Type B pancreatic cell (in vitro differentiated cells): ENCODE data around the gene MLLT3. TPM values are rescaled to one million over a fixed set of nuclear protein-coding genes. Genes with fewer than 3 reads are reported as not detected.

Experiments used
- DNase-seq: peaks from one replicate; pipeline ENCODE4 v3.0.0; 2021; ENCODE audit warnings: mixed read lengths; ENCODE audit not compliant: unreplicated experiment; ENCODE audit errors: extremely low spot score
- H3K27ac Mint-ChIP-seq: 2 replicates; pipeline ENCODE4 v1.8.0; 2021; ENCODE audit warnings: mild to moderate bottlenecking, mixed read lengths
- H3K27me3 Mint-ChIP-seq: 2 replicates; pipeline ENCODE4 v1.8.0; 2021; ENCODE audit warnings: mixed read lengths
- H3K36me3 Mint-ChIP-seq: 2 replicates; pipeline ENCODE4 v1.8.0; 2021; ENCODE audit warnings: mixed read lengths
- H3K4me1 Mint-ChIP-seq: one replicate; pipeline ENCODE4 v1.8.0; 2021; ENCODE audit warnings: mixed read lengths; ENCODE audit not compliant: unreplicated experiment
- H3K4me3 Mint-ChIP-seq: 2 replicates; pipeline ENCODE4 v1.8.0; 2021; ENCODE audit warnings: mild to moderate bottlenecking, mixed read lengths
- H3K9me3 Mint-ChIP-seq: 2 replicates; pipeline ENCODE4 v1.8.0; 2021; ENCODE audit warnings: mixed read lengths
- CTCF ChIP-seq: fragments of 200-600 bp; sonication (generic); conservative IDR thresholded peaks from 2 replicates; pipeline ENCODE4 v1.5.0; 2021; ENCODE audit warnings: antibody characterized with exemption, mild to moderate bottlenecking
- total RNA-seq: library from RNA; stranded (reverse); gene quantifications from 2 replicates; pipeline ENCODE4 v1.2.1, GENCODE V29; 2021; ENCODE audit warnings: low replicate concordance

MLLT3 gene
- total RNA-seq, 1 donor from 2014 or later: 44.2 TPM

- Mint-ChIP-seq H3K36me3 (peaks cover 4% of the 10 kb centered on the region), H3K4me1 (peaks cover 10% of the 10 kb centered on the region), H3K4me3 (no peak overlapping the region), H3K27me3 (no peaks in the 10 kb centered on the region), H3K27ac (no peak overlapping the region), H3K9me3 (no peaks in the 10 kb centered on the region)
- no peak for TF ChIP-seq CTCF
- no peak for DNase-seq
Measured at GRCh38 chr9:20496328-20496727, 126.0 kb downstream of the MLLT3 start.

GRCh38 chr9:20495098-20495497 is 127.2 kb downstream of the MLLT3 start:
- no peak for DNase-seq
- peaks cover 10% of the 10 kb centered on the region for H3K4me1 Mint-ChIP-seq
- no peaks in the 10 kb centered on the region for H3K9me3 Mint-ChIP-seq
- H3K4me3 Mint-ChIP-seq: no peak overlapping the region
- no peak overlapping the region for H3K27ac Mint-ChIP-seq
- H3K27me3 Mint-ChIP-seq: no peaks in the 10 kb centered on the region
- peaks cover 4% of the 10 kb centered on the region for H3K36me3 Mint-ChIP-seq
- no peak for TF ChIP-seq CTCF

GRCh38 chr9:20494035-20494434 is 128.3 kb downstream of the MLLT3 start:
- Mint-ChIP-seq H3K4me3 (no peak overlapping the region), H3K4me1 (peaks cover 8% of the 10 kb centered on the region), H3K27me3 (no peaks in the 10 kb centered on the region), H3K9me3 (no peaks in the 10 kb centered on the region), H3K27ac (no peak overlapping the region), H3K36me3 (peaks cover 4% of the 10 kb centered on the region)
- no peak for DNase-seq
- TF ChIP-seq CTCF: no peak

DNA sequence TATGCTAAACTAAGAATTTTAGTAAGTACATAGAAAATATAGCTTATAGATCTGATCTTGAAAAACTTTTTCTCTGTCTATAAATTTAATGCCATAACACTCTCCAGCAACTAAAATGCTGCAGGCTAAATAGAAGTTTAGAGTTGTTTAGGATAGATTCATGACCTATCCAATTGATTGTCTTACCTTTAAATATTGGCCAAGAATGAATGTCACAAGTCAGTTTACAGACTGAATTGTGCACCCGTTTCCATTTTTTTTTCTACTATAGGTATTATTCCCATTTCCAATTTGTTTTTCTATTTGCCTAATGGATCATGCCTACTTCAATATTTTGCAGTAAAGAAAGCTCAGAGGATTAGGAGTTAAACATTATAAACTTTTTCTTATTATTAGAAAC is 129.5 kb downstream of the MLLT3 start:
- H3K9me3 Mint-ChIP-seq: no peaks in the 10 kb centered on the region
- TF ChIP-seq CTCF: no peak
- H3K36me3 Mint-ChIP-seq: no peaks in the 10 kb centered on the region
- H3K27me3 Mint-ChIP-seq: no peaks in the 10 kb centered on the region
- H3K4me1 Mint-ChIP-seq: peaks cover 10% of the 10 kb centered on the region
- no peak overlapping the region for H3K4me3 Mint-ChIP-seq
- no peak overlapping the region for H3K27ac Mint-ChIP-seq
- DNase-seq: no peak

- no peak overlapping the region for H3K4me3 Mint-ChIP-seq
- H3K27ac Mint-ChIP-seq: no peak overlapping the region
- DNase-seq: no peak
- no peaks in the 10 kb centered on the region for H3K36me3 Mint-ChIP-seq
- H3K9me3 Mint-ChIP-seq: no peaks in the 10 kb centered on the region
- peaks cover 10% of the 10 kb centered on the region for H3K4me1 Mint-ChIP-seq
- H3K27me3 Mint-ChIP-seq: no peaks in the 10 kb centered on the region
- no peak for TF ChIP-seq CTCF
Measured at GRCh38 chr9:20491612-20492011, 130.7 kb downstream of the MLLT3 start.

GRCh38 chr9:20490246-20490834 is 132.0 kb downstream of the MLLT3 start:
- H3K9me3 Mint-ChIP-seq: no peaks in the 10 kb centered on the region
- no peak overlapping the region for H3K27ac Mint-ChIP-seq
- no peak for TF ChIP-seq CTCF
- no peaks in the 10 kb centered on the region for H3K27me3 Mint-ChIP-seq
- peaks cover 13% of the 10 kb centered on the region for H3K4me1 Mint-ChIP-seq
- DNase-seq: no peak
- no peaks in the 10 kb centered on the region for H3K36me3 Mint-ChIP-seq
- no peak overlapping the region for H3K4me3 Mint-ChIP-seq
